GM10266 (cell line): ENCODE measurements around the gene AFF3.

ENCODE experiments used
- DNase-seq: peaks from one replicate; pipeline ENCODE4 v3.0.0; 2012; ENCODE audit errors: extremely low spot score
- CTCF ChIP-seq: IDR thresholded peaks from 2 replicates; pipeline ENCODE4 v1.5.1; 2012; ENCODE audit warnings: mild to moderate bottlenecking, low read depth; ENCODE audit not compliant: control insufficient read depth, insufficient read depth; ENCODE audit errors: missing control alignments

The AFF3 gene

DNA sequence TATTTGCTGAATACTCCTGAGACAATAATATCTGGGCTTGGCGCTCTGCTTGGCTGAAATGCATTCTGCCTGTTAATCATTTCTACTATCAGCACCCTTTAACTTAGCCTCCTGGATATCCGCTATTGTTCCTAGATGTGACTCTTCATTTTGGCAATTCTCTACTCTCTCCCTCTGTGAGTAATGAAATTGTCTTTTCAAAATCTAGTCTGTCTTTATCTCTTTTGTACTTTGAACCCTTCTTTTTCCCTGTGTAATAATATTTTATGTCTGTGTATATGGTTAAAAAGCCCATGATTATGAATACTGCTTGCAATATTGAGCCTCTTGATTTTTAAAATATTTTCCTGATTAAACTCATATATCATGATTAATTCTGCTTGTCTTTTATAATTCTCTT is 646.4 kb downstream of the AFF3 start:
- TF ChIP-seq CTCF = no peak
- no peak for DNase-seq
